Upper lobe of right lung (tissue), 1 donor: ENCODE results near the gene ERC1. TPM values are rescaled to one million over a fixed set of nuclear protein-coding genes. Genes with fewer than 3 reads are reported as not detected.
A peak's percentile ranks its signal among the peaks of the same experiment; 100 is the strongest.

Source experiments
- ATAC-seq: fragments of 200-7000 bp; cut with Tn5 transposase; one replicate; pipeline ENCODE4 v1.9.1; 2020; ENCODE audit warnings: mild to moderate bottlenecking, moderate library complexity
- DNase-seq: peaks from one replicate; pipeline ENCODE4 v3.0.0-alpha.2; 2020
- H3K27ac ChIP-seq: fragments of 200-600 bp; one replicate; pipeline ENCODE4 v1.8.0; 2022
- H3K27me3 ChIP-seq: fragments of 200-600 bp; one replicate; pipeline ENCODE4 v1.8.0; 2022; ENCODE audit warnings: mild to moderate bottlenecking
- H3K36me3 ChIP-seq: fragments of 200-600 bp; one replicate; pipeline ENCODE4 v1.8.0; 2022
- H3K4me1 ChIP-seq: fragments of 200-600 bp; one replicate; pipeline ENCODE4 v1.8.0; 2022
- H3K4me3 ChIP-seq: fragments of 200-600 bp; one replicate; pipeline ENCODE4 v1.8.0; 2022; ENCODE audit warnings: mild to moderate bottlenecking
- H3K9me3 ChIP-seq: fragments of 200-600 bp; one replicate; pipeline ENCODE4 v1.8.0; 2022
- CTCF ChIP-seq: fragments of 200-600 bp; IDR thresholded peaks from one replicate; pipeline ENCODE4 v1.8.0; 2022; ENCODE audit warnings: antibody characterized with exemption
- intact Hi-C: fragments of 100-400 bp; cut with DNase I; formaldehyde crosslinking; loops from one replicate; pipeline ENCODE4 v1.11.0; 2022
- total RNA-seq: library from RNA; stranded (reverse); fragmentation: NEBNext Ultra II Directional; extraction: Animal tissue kit (Norgen Biotek cat#: 25700); gene quantifications from one replicate; pipeline ENCODE4 v1.2.1, GENCODE V29; 2021
- donor health status: DM: no; HTN: yes; CAD: no; lungs with severe emphysema.

Gene ERC1
- total RNA-seq, 1 donor from 2014 or later, result 54.3 TPM

GRCh38 chr12:1115484-1116231 is 124.6 kb downstream of the ERC1 start:
- Histone ChIP-seq H3K9me3 (no peaks in the 10 kb centered on the region), H3K27me3 (no peaks in the 10 kb centered on the region), H3K36me3 (peaks cover 7% of the 10 kb centered on the region), H3K4me1 (no peaks in the 10 kb centered on the region), H3K27ac (no peak overlapping the region), H3K4me3 (no peak overlapping the region)
- intact Hi-C loops, result loop anchor here (5.0 kb wide), 1 partner anchor 467 kb away; no protein-coding TSS in a partner anchor
- DNase-seq, result no peak
- peak; percentile 81 for ATAC-seq
- no peak for TF ChIP-seq CTCF

DNA sequence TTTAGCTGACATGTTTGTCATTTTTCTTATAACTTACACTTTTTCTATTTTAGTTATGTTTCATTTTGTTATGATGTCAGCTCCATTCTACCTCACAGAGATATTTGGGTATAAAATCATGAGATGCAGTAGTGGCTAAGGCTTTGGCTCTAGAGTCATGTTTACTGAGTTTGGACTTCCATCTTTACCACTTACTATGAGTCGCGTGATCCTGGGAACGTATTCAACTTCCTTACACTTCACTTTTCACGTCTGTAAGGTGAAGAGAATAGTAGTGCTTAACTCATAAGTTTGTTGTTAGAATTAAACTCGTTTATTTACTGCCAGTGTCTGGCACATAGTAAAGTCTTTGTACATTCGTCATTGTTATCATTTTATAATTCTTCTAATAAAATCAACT is 126.3 kb downstream of the ERC1 start:
- DNase-seq (no peak), ATAC-seq (no peak)
- TF ChIP-seq CTCF, result no peak
- Histone ChIP-seq H3K27ac (no peak overlapping the region), H3K36me3 (no peaks in the 10 kb centered on the region), H3K27me3 (no peaks in the 10 kb centered on the region), H3K4me3 (no peak overlapping the region), H3K4me1 (no peaks in the 10 kb centered on the region), H3K9me3 (no peaks in the 10 kb centered on the region)
- intact Hi-C loops, result loop anchor here (5.0 kb wide), 1 partner anchor 465 kb away; no protein-coding TSS in a partner anchor

DNA sequence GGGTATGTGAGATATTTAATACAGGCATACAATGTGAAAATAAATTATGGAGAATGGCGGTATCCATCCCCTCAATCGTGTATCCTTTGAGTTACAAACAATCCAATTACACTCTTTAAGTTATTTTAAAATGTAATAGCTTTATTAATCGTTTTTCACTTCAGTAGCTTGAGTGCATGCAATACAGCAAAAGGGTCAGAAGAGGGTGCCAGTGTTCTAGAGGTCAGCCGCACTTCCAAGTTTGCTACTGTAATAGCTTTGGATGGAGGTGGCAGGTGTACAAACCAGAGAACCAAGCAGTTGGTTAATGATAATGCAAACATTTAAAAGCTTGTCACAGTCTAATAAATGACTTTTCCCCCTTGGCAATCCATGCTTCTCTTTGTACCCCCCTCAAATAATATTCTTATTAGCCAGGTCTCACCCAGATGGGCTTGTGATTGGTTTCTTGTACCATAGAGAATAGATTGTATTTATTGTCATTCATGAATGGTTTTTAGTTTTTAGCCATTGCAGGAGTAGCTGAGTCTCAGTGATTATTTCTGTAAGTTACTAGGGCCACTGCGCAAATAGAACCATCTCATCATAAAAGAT is 127.0 kb downstream of the ERC1 start:
- no peaks in the 10 kb centered on the region for H3K36me3 ChIP-seq
- no peaks in the 10 kb centered on the region for H3K9me3 ChIP-seq
- no peaks in the 10 kb centered on the region for H3K4me1 ChIP-seq
- H3K27me3 ChIP-seq, result no peaks in the 10 kb centered on the region
- no peak overlapping the region for H3K4me3 ChIP-seq
- ATAC-seq (peak; percentile 94), DNase-seq (no peak)
- intact Hi-C loops, result loop anchor here (5.0 kb wide), 1 partner anchor 464 kb away; no protein-coding TSS in a partner anchor
- H3K27ac ChIP-seq, result no peak overlapping the region
- TF ChIP-seq CTCF, result peak; percentile 97

GRCh38 chr12:1122786-1123185 is 131.8 kb downstream of the ERC1 start:
- DNase-seq, result no peak
- H3K27ac ChIP-seq, result no peak overlapping the region
- no peaks in the 10 kb centered on the region for H3K36me3 ChIP-seq
- H3K4me3 ChIP-seq, result no peak overlapping the region
- intact Hi-C loops, result no loop called here
- no peaks in the 10 kb centered on the region for H3K27me3 ChIP-seq
- TF ChIP-seq CTCF, result no peak
- H3K9me3 ChIP-seq, result no peaks in the 10 kb centered on the region
- no peaks in the 10 kb centered on the region for H3K4me1 ChIP-seq
- ATAC-seq, result no peak

GRCh38 chr12:1126091-1126490 is 135.1 kb downstream of the ERC1 start:
- Histone ChIP-seq H3K36me3 (no peaks in the 10 kb centered on the region), H3K27me3 (no peaks in the 10 kb centered on the region), H3K4me1 (peaks cover 4% of the 10 kb centered on the region), H3K27ac (no peak overlapping the region), H3K4me3 (no peak overlapping the region), H3K9me3 (no peaks in the 10 kb centered on the region)
- intact Hi-C loops, result no loop called here
- TF ChIP-seq CTCF, result no peak
- no peak for DNase-seq
- no peak for ATAC-seq
